ENCODE measurements around the gene FHOD3.
"Not testable (repeated sequence)": the region's sequence is repeated elsewhere in the genome, so short reads cannot be mapped to it uniquely, and the experiment has no call there.

The FHOD3 gene

GRCh38 chr18:36736094-36736493 is 438.6 kb downstream of the FHOD3 start:
- no peak overlapping the region for H3K9ac ChIP-seq (ENCODE audit: low read depth, low read length)
- no peaks in the 10 kb centered on the region; the same call in none of the 2 replicates for H3K9me3 ChIP-seq (ENCODE audit: control insufficient read depth, insufficient read depth, low read length)
- no peaks in the 10 kb centered on the region; the same call in 1 of the 2 replicates for H3K4me1 ChIP-seq (ENCODE audit: insufficient read depth, low read length)
- no peaks in the 10 kb centered on the region for H3K36me3 ChIP-seq (ENCODE audit: insufficient read depth, low read length)

- H3K4me1 ChIP-seq (ENCODE audit: insufficient read depth, low read length): no peaks in the 10 kb centered on the region; the same call in 1 of the 2 replicates
- no peaks in the 10 kb centered on the region; the same call in none of the 2 replicates for H3K9me3 ChIP-seq (ENCODE audit: control insufficient read depth, insufficient read depth, low read length)
- no peaks in the 10 kb centered on the region for H3K36me3 ChIP-seq (ENCODE audit: insufficient read depth, low read length)
- no peak overlapping the region for H3K9ac ChIP-seq (ENCODE audit: low read depth, low read length)
These were observed 439.8 kb downstream of the FHOD3 start for GRCh38 chr18:36737316-36737715.

- Histone ChIP-seq H3K4me1 (ENCODE audit: insufficient read depth, low read length) (no peaks in the 10 kb centered on the region), H3K9me3 (ENCODE audit: control insufficient read depth, insufficient read depth, low read length) (no peaks in the 10 kb centered on the region), H3K9ac (ENCODE audit: low read depth, low read length) (no peak overlapping the region), H3K36me3 (ENCODE audit: insufficient read depth, low read length) (no peaks in the 10 kb centered on the region)
These were observed 446.9 kb downstream of the FHOD3 start for GRCh38 chr18:36744261-36744876.

DNA sequence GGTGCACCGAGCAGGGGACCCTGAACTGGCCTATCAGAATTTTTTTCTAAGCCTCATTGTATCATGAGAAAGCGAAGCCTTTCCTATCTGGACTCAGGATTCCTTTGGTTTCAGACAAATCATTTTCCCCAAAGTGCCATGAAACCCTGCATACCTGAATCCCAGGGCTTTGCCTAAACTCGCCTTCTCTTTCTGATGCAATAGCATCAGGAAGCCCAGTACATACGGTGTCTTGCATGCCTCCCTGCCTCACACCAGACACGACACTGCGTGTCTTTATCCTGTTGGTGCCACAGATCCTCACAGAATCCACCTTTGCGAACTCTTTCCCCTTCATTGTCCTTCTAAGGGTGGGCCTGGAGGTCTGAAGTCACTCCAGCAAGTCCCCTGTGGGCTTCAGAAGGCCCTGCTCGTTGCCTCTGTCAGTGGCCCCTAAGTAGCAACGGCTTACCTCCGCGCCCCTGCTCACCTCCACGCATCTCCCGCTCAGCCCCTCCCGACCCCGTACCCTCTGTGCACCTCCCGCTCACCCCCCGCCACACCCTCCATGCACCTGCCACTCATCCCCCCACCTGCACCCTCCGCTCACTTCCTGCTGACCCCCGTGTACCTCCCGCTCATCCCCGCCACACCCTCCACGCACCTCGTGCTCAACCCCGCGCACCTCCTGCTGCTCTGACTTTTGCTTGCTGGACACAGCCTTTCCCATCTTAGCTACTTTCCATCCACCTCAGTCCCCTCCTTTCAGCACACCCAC is 447.9 kb downstream of the FHOD3 start:
- no peaks in the 10 kb centered on the region for H3K4me1 ChIP-seq (ENCODE audit: insufficient read depth, low read length)
- no peaks in the 10 kb centered on the region for H3K9me3 ChIP-seq (ENCODE audit: control insufficient read depth, insufficient read depth, low read length)

GRCh38 chr18:36752929-36753865 is 455.7 kb downstream of the FHOD3 start:
- H3K9ac ChIP-seq (ENCODE audit: low read depth, low read length): no peak overlapping the region
- no peaks in the 10 kb centered on the region for H3K36me3 ChIP-seq (ENCODE audit: insufficient read depth, low read length)
- H3K4me1 ChIP-seq (ENCODE audit: insufficient read depth, low read length): no peaks in the 10 kb centered on the region
- H3K9me3 ChIP-seq (ENCODE audit: control insufficient read depth, insufficient read depth, low read length): no peaks in the 10 kb centered on the region

More for the DNA sequence above, 447.9 kb downstream of the FHOD3 start:
- no peaks in the 10 kb centered on the region for H3K36me3 ChIP-seq (ENCODE audit: insufficient read depth, low read length)
- no peak overlapping the region for H3K9ac ChIP-seq (ENCODE audit: low read depth, low read length)

DNA sequence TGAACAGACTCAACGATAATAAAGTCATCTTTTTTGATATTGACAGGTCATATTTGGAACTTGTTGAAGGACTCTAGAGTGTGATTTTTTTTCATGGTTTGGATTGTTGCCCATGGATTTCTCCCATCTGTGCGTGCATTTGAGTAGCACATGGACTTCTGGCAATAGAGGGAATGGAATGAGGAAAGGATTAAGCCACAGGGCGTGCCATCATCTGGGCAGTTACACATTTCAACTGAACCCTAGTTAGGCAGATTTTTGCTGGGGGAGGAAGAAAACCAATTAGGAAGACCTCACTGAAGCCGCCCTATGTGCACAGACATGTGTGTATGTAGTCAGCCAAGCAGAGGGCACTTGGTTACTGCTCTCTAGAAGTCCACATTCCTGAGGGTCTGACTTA is 458.7 kb downstream of the FHOD3 start:
- Histone ChIP-seq H3K4me1 (ENCODE audit: insufficient read depth, low read length) (no peaks in the 10 kb centered on the region), H3K9ac (ENCODE audit: low read depth, low read length) (no peak overlapping the region), H3K9me3 (ENCODE audit: control insufficient read depth, insufficient read depth, low read length) (no peaks in the 10 kb centered on the region), H3K36me3 (ENCODE audit: insufficient read depth, low read length) (no peaks in the 10 kb centered on the region)

- Histone ChIP-seq H3K36me3 (ENCODE audit: insufficient read depth, low read length) (no peaks in the 10 kb centered on the region), H3K9me3 (ENCODE audit: control insufficient read depth, insufficient read depth, low read length) (no peaks in the 10 kb centered on the region), H3K9ac (ENCODE audit: low read depth, low read length) (no peak overlapping the region), H3K4me1 (ENCODE audit: insufficient read depth, low read length) (no peaks in the 10 kb centered on the region)
These were observed 459.6 kb downstream of the FHOD3 start for GRCh38 chr18:36757081-36757480.

DNA sequence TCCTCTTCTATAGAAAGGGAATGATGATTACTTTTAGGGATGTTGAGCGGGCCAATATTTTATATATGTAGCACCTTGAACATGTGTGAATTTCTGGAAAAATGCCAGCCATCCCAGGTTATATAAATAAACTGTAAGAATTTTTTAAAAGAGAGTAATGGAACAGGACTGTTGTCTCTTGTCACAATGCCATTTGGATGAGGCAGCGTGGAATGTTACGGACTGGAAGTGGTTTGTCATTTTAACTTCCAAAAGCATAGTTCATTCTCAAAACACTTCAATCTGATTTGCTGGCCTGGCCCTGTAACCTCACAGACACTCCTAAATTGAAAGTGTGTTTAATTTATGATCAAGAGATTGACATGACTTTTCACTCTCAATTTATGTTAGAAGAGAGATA is 460.5 kb downstream of the FHOD3 start:
- no peaks in the 10 kb centered on the region for H3K36me3 ChIP-seq (ENCODE audit: insufficient read depth, low read length)
- H3K9ac ChIP-seq (ENCODE audit: low read depth, low read length): no peak overlapping the region
- no peaks in the 10 kb centered on the region for H3K9me3 ChIP-seq (ENCODE audit: control insufficient read depth, insufficient read depth, low read length)
- H3K4me1 ChIP-seq (ENCODE audit: insufficient read depth, low read length): no peaks in the 10 kb centered on the region

GRCh38 chr18:36758623-36759022 is 461.1 kb downstream of the FHOD3 start:
- Histone ChIP-seq H3K36me3 (ENCODE audit: insufficient read depth, low read length) (no peaks in the 10 kb centered on the region), H3K4me1 (ENCODE audit: insufficient read depth, low read length) (no peaks in the 10 kb centered on the region), H3K9ac (ENCODE audit: low read depth, low read length) (no peak overlapping the region), H3K9me3 (ENCODE audit: control insufficient read depth, insufficient read depth, low read length) (no peaks in the 10 kb centered on the region)

DNA sequence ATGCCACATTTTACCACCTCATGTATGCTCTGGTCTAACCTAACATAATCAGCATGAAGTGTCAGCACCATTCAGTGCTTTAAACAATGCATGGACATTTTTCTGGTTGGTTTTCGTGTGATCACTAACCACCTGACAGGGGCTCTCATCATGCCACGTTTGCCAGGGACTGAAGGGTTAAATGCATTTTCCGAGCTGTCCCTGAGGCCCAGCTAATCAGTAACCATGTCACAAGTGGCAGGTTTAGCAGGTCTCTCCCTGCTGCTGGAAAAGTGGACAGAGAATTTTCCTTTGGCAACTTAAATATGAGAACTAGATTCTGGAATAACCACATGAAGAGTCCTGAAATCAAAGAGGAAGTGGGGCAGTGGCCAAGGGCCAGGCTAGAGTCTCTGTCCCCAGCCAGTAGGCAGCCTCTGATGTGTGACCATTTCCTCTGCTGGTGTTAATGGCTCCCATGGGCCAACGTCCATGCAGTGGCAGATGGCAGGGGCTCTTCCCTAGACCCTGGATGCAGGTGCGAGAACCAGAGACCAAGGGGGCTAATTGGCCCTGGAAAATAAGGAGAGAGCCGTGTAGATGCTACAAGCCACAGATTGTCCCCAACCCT is 461.8 kb downstream of the FHOD3 start:
- Histone ChIP-seq H3K9me3 (ENCODE audit: control insufficient read depth, insufficient read depth, low read length) (no peaks in the 10 kb centered on the region), H3K4me1 (ENCODE audit: insufficient read depth, low read length) (no peaks in the 10 kb centered on the region), H3K9ac (ENCODE audit: low read depth, low read length) (no peak overlapping the region), H3K36me3 (ENCODE audit: insufficient read depth, low read length) (no peaks in the 10 kb centered on the region)

- no peak overlapping the region for H3K9ac ChIP-seq (ENCODE audit: low read depth, low read length)
- no peaks in the 10 kb centered on the region for H3K9me3 ChIP-seq (ENCODE audit: control insufficient read depth, insufficient read depth, low read length)
- H3K4me1 ChIP-seq (ENCODE audit: insufficient read depth, low read length): no peaks in the 10 kb centered on the region
- H3K36me3 ChIP-seq (ENCODE audit: insufficient read depth, low read length): no peaks in the 10 kb centered on the region
These were observed 463.1 kb downstream of the FHOD3 start for GRCh38 chr18:36760598-36760997.

DNA sequence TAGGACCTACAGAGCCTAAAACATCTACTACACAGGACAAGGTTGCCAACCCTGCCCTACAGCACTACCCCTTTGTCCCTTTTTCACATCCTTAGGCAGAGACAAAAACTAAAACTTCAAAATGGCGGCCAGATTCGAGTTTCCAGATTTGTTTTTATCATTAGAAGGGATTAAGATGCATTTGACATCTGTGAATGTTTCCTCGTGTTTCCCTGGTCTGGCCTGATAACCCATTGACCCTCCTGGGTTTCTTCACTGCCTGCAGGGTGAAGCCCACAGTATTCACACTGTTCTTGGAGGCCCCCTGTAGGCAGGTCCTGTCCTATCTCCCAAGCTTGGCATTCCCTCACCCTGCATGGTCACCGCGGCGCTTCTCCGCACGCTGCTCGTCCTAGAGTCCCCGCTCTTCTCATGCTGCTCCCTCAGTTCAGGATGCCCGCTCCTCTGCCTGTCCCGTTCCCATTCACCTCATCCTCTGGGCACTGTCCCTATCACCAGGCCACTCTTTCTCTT is 463.7 kb downstream of the FHOD3 start:
- Histone ChIP-seq H3K36me3 (ENCODE audit: insufficient read depth, low read length) (no peaks in the 10 kb centered on the region), H3K9me3 (ENCODE audit: control insufficient read depth, insufficient read depth, low read length) (no peaks in the 10 kb centered on the region), H3K9ac (ENCODE audit: low read depth, low read length) (no peak overlapping the region), H3K4me1 (ENCODE audit: insufficient read depth, low read length) (no peaks in the 10 kb centered on the region)

GRCh38 chr18:36762074-36762473 is 464.6 kb downstream of the FHOD3 start:
- no peaks in the 10 kb centered on the region for H3K9me3 ChIP-seq (ENCODE audit: control insufficient read depth, insufficient read depth, low read length)
- H3K4me1 ChIP-seq (ENCODE audit: insufficient read depth, low read length): no peaks in the 10 kb centered on the region
- H3K9ac ChIP-seq (ENCODE audit: low read depth, low read length): no peak overlapping the region
- no peaks in the 10 kb centered on the region for H3K36me3 ChIP-seq (ENCODE audit: insufficient read depth, low read length)

DNA sequence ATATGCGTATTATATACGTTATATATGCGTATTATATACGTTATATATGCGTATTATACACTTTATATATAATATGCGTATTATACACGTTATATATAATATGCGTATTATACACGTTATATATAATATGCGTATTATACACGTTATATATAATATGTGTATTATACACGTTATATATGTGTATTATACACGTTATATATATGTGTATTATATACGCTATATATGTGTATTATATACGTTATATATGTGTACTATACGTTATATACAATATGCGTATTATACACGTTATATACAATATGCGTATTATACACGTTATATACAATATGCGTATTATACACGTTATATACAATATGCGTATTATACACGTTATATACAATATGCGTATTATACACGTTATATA is 465.5 kb downstream of the FHOD3 start:
- H3K9ac ChIP-seq (ENCODE audit: low read depth, low read length); H3K4me1 ChIP-seq (ENCODE audit: insufficient read depth, low read length); H3K9me3 ChIP-seq (ENCODE audit: control insufficient read depth, insufficient read depth, low read length); H3K36me3 ChIP-seq (ENCODE audit: insufficient read depth, low read length): not testable (repeated sequence)
